Measurements from ENCODE around the gene RASGRF2. TPM values are rescaled to one million over a fixed set of nuclear protein-coding genes. Genes with fewer than 3 reads are reported as not detected.

The RASGRF2 gene
- total and polyA plus RNA-seq, 2 of the 8 experiments (the other 6 are each of a cell fraction or from before 2014, with no cell fraction given), result 2.6 to 29.5 TPM

GRCh38 chr5:80982093-80982492 lies 21.9 kb downstream of the RASGRF2 start:
- CTCF ChIA-PET (ENCODE audit: partially characterized antibody), result interaction anchor here (1.2 kb wide), 1 partner anchor 8 kb away, joined by 4 read pairs; no protein-coding TSS in a partner anchor

More at GRCh38 chr5:80982093-80982492, 21.9 kb downstream of the RASGRF2 start:
- no peak overlapping the region for H3K9ac ChIP-seq (replicated peaks in 1 of 4; ENCODE audit: extremely low read depth in 1 of 4, low read depth in 3 of 4, low read length in 3 of 4)
- POLR2A ChIA-PET (ENCODE audit: partially characterized antibody), result no interaction called here
- no peak overlapping the region for H2BK20ac ChIP-seq (ENCODE audit: low read length)
- no peaks in the 10 kb centered on the region for H3K36me3 ChIP-seq (ENCODE audit: control insufficient read depth in 2 of 4, insufficient read depth in 4 of 4, low read length in 3 of 4)
- H2AFZ ChIP-seq (ENCODE audit: low read length), result no peak overlapping the region
- no peak overlapping the region for H3K4ac ChIP-seq (replicated peaks; ENCODE audit: insufficient read length, low read depth, low read length)
- H3K23me2 ChIP-seq (ENCODE audit: low read depth, low read length), result no peaks in the 10 kb centered on the region; the same call in 1 of the 2 replicates
- no peak overlapping the region for H2AK5ac ChIP-seq (ENCODE audit: low read depth, low read length)
- H2BK120ac ChIP-seq (replicated peaks; ENCODE audit: low read depth, low read length), result no peak overlapping the region
- 54% methylated on average over 4 of the region's 4 CpGs; no CpG with 5 or more reads in 1 of the 2 experiments for WGBS, 2 experiments (ENCODE audit: extremely low coverage in 1 of 2, insufficient coverage in 1 of 2, insufficient read length in 1 of 2, insufficient replicate concordance in 2 of 2, low coverage in 1 of 2, low lambda C conversion rate in 2 of 2, missing lambda C conversion rate in 1 of 2)
- H3K9me3 ChIP-seq (ENCODE audit: insufficient read depth in 2 of 2, low read depth in 1 of 2, low read length in 1 of 2), result no peaks in the 10 kb centered on the region
- no peak overlapping the region for H4K91ac ChIP-seq (replicated peaks; ENCODE audit: insufficient read length, low read length)
- no peak overlapping the region for H4K5ac ChIP-seq (ENCODE audit: insufficient read length, low read depth, low read length)
- DNase-seq (ENCODE audit: low read depth in 1 of 2, low spot score in 2 of 2), result no peak
- H2BK15ac ChIP-seq (ENCODE audit: low read length), result no peak overlapping the region
- H3K27me3 ChIP-seq (replicated peaks in 1 of 4; ENCODE audit: control insufficient read depth in 3 of 4, extremely low read depth in 1 of 4, insufficient read depth in 3 of 4, low read length in 3 of 4), result no peaks in the 10 kb centered on the region
- no peak overlapping the region for H3K4me3 ChIP-seq (ENCODE audit: extremely low read depth in 1 of 4, insufficient read depth in 2 of 4, low read depth in 3 of 4, low read length in 4 of 4)
- no peak overlapping the region for H2BK12ac ChIP-seq (ENCODE audit: low read depth, low read length)
- no peaks in the 10 kb centered on the region for H3K4me1 ChIP-seq (replicated peaks in 1 of 4; ENCODE audit: control insufficient read depth in 3 of 4, insufficient read depth in 4 of 4, low read length in 3 of 4)
- H3K79me2 ChIP-seq (ENCODE audit: control insufficient read depth in 1 of 2, insufficient read depth in 2 of 2, low read length in 2 of 2), result peaks cover 0 to under 1% of the 10 kb centered on the region in 2 experiments; a peak in 1 of 4 replicates
- H3K18ac ChIP-seq (ENCODE audit: extremely low read depth, low read length), result no peak overlapping the region
- H3K56ac ChIP-seq (replicated peaks; ENCODE audit: insufficient read length, low read depth, low read length), result no peak overlapping the region
- H3K79me1 ChIP-seq (ENCODE audit: low read depth, low read length), result no peaks in the 10 kb centered on the region
- no peak overlapping the region for H3K23ac ChIP-seq (ENCODE audit: insufficient read length)
- no peaks in the 10 kb centered on the region for H4K20me1 ChIP-seq (replicated peaks in 1 of 2; ENCODE audit: control insufficient read depth in 1 of 2, insufficient read depth in 2 of 2, low read length in 2 of 2)
- no peak overlapping the region for H4K8ac ChIP-seq (ENCODE audit: extremely low read depth, insufficient read depth, low read length)
- no peak for FAIRE-seq
- no peak overlapping the region for H3K27ac ChIP-seq (ENCODE audit: low read depth, low read length)
- H2BK5ac ChIP-seq (ENCODE audit: low read depth, low read length), result no peak overlapping the region
- H3K14ac ChIP-seq (ENCODE audit: insufficient read length), result no peak overlapping the region
- TF ChIP-seq JUN (IDR thresholded peaks at IDR 0.05; ENCODE audit: low read depth, low read length) (no peak), BRCA1 (IDR thresholded peaks at IDR 0.05; ENCODE audit: low read depth, low read length) (no peak), ATF3 (IDR thresholded peaks at IDR 0.05; ENCODE audit: insufficient read depth, low read depth, low read length) (no peak), SAP30 (IDR thresholded peaks at IDR 0.05; ENCODE audit: insufficient read depth, insufficient replicate concordance, low read length) (no peak), GTF2F1 (IDR thresholded peaks at IDR 0.05; ENCODE audit: borderline replicate concordance, low read depth, low read length) (no peak), CEBPB (IDR thresholded peaks at IDR 0.05; ENCODE audit: low read depth, low read length) (no peak), ATF2 (IDR thresholded peaks at IDR 0.05; ENCODE audit: low read length) (no peak), E2F6 (IDR thresholded peaks at IDR 0.05) (no peak), EZH2 (IDR thresholded peaks at IDR 0.05; ENCODE audit: low read depth, low read length, severe bottlenecking) (no peak), CREB1 (IDR thresholded peaks at IDR 0.05) (no peak), POU5F1 (IDR thresholded peaks at IDR 0.05; ENCODE audit: low read depth, low read length) (no peak)
- H3K4me2 ChIP-seq (ENCODE audit: insufficient read depth in 1 of 2, low read depth in 2 of 2, low read length in 2 of 2), result no peak overlapping the region

Data from H1 (cell line).